HG03442 (cell line): ENCODE results near the gene TMC1.
"Not testable (repeated sequence)": the region's sequence is repeated elsewhere in the genome, so short reads cannot be mapped to it uniquely, and the experiment has no call there.

Experiments
- ATAC-seq: cut with Tn5 transposase; IDR thresholded peaks from one replicate; pipeline ENCODE4 v1.9.1; 2021; ENCODE audit warnings: mild to moderate bottlenecking, moderate library complexity; ENCODE audit not compliant: unreplicated experiment

The TMC1 gene

GRCh38 chr9:72521416-72521815 is at the start of gene TMC1:
Gene TMC1, plus strand, starts transcription at chr9:72521608. Its CDS starts 127,041 bp downstream, at chr9:72648649.
- ATAC-seq: not testable (repeated sequence)

DNA sequence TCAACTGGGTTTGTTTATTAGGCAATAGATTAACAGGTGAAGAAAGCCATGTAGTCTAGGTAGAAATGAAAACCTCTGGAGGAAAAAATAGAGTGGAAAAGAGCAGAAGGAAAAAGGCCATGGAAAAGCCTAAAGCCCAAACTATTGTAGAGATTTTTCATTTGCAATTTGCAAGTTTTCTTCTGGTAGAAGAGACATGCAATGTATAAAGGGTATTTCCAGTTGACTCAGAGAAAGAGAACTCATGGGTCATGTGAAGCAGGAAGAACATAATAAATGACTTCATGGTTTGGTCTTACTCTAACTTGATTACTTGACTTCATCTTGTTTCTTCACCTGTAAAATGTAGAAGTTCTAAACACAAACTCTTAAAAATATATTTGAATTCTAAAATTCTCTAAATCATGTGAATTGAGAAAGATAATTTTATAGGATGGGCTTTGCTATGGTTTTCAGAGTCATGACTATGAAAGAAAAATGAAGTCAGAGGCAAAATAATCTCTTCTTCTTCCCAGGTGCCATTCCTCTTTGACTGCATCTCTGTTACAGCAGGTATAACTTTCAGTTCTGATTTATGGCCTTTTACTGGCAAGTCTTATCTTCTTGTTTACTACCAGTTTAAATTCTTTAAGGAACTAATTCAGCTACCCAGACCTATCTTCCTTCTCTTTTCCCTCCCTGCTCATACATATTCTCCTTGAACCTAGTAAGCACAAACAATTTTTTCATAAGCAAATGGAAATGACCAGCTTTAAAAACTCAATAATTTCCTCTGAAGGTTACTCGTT is 47.7 kb upstream of the TMC1 start:
- peak; percentile 93 for ATAC-seq

DNA sequence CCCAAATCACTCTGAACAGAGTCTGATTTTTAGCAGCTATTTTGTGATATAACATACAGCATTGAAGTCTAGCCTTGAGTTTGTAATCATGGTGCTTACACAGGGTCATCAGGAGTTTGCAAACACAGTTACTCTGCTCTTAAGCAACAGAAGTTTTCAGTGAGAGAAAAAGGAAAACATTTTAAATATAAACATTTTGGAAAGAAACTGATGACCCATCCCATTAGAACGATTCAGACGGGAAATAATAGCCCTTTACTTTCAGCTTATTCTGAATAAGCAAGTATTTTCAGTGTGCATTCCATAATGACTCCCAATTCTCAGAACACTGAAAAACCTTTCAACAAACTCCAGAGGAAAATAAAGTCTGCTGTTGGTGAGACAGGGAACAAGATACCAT is 46.7 kb upstream of the TMC1 start:
- no peak for ATAC-seq

- ATAC-seq: no peak
These were observed 45.3 kb upstream of the TMC1 start for GRCh38 chr9:72476100-72476499.

GRCh38 chr9:72476617-72477437 is 44.6 kb upstream of the TMC1 start:
- peak; percentile 41 for ATAC-seq

DNA sequence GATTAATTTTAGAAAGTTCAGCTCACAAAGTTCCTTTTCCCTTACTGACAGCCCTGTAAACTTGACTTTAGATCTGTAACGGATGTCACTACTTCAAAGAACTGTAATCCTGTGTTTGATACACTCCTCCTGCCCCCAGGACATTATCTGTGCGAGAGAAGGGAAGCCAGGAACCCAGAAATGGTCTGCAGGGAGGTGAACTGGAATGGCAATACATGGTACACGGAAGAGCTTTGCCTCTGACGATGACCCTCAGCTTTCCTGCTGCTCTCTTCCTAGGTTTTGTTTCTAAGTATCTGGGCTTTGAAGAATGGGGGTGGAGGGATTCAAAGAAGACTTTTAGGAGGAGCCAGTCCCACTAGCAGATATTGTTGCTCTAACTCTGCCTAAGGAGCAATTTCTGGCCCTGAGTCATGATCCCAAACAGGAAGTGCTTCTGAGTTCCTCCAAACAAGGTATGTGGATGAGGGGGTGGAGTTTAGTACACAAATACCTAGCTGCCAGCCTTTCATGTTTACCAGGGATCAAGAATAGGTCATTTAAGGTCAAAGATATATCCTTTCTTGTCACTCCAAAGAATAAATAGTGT is 43.4 kb upstream of the TMC1 start:
- ATAC-seq: peak; percentile 39

- ATAC-seq: no peak
These were observed 42.4 kb upstream of the TMC1 start for GRCh38 chr9:72478966-72479365.

DNA sequence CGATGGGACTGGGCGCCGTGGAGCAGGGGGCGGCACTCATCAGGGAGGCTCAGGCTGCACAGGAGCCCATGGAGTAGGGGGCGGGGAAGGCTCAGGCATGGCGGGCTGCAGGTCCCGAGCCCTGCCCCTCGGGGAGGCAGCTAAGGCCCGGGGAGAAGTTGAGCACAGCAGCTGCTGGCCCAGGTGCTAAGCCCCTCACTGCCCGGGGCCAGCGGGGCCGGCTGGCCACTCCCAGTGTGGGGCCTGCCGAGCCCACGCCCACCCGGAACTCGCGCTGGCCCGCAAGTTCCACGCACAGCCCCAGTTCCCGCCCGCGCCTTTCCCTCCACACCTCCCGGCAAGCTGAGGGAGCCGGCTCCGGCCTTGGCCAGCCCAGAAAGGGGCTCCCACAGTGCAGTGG is 41.1 kb upstream of the TMC1 start:
- ATAC-seq: not testable (repeated sequence)

GRCh38 chr9:72480921-72481320 is 40.5 kb upstream of the TMC1 start:
- ATAC-seq: no peak

- ATAC-seq: no peak
These were observed 35.4 kb upstream of the TMC1 start for GRCh38 chr9:72485821-72486593.

DNA sequence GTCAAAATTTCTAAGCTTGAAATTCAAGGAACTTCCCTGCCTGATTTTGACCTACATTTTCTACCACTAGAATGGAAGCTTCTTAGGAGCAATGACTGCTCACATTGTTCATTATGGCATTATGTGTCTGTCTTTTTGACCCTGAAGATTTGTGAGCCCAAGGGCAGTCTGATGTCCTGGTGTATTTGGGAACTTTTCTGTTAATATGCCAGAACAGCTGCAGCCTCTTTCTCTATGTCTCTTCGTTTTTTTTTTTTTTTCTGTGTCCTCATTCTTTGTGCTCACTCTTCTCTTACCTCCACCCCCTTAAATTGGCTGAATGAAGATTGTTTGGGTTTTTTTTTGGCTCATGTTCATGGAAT is 34.8 kb upstream of the TMC1 start:
- no peak for ATAC-seq

GRCh38 chr9:72487665-72488064 is 33.7 kb upstream of the TMC1 start:
- ATAC-seq: not testable (repeated sequence)

DNA sequence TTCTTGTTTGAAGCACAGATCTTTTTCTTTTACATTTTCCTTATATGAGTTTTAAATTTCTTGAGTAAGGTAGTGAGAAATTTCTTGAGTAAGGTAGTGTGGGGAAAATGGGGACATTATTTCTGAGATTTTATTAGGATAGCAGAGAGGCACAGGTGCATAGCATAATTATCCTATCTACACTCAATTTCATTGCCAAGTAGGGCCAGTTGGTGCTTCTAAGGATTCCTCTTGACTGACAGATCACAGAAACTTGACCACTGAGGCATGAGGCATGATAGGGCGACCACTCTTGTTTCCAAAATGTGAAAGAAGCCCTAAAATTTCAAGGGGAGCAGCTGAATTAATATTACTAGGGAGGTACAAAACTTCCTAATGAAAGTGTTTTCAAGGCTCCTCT is 31.4 kb upstream of the TMC1 start:
- no peak for ATAC-seq

- ATAC-seq: no peak
These were observed 30.2 kb upstream of the TMC1 start for GRCh38 chr9:72491242-72491641.

DNA sequence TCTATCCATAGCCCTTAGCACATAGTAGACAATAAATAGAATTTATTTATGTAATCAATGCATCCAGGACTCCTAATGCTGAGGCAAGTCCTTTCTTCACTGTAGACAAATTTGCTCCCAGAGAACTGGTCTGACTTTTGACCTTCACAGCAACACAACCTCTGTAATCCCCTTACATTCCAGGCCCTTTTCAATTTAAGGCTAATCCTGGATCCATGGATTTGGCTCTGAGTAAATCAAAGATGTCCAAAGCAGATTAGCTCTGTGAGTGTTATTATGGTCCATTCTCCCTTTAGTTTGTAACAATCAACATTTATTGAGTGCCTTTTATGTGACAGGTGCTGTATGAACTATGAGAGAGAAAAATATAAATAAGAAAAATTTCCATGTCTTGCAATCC is 27.4 kb upstream of the TMC1 start:
- no peak for ATAC-seq

DNA sequence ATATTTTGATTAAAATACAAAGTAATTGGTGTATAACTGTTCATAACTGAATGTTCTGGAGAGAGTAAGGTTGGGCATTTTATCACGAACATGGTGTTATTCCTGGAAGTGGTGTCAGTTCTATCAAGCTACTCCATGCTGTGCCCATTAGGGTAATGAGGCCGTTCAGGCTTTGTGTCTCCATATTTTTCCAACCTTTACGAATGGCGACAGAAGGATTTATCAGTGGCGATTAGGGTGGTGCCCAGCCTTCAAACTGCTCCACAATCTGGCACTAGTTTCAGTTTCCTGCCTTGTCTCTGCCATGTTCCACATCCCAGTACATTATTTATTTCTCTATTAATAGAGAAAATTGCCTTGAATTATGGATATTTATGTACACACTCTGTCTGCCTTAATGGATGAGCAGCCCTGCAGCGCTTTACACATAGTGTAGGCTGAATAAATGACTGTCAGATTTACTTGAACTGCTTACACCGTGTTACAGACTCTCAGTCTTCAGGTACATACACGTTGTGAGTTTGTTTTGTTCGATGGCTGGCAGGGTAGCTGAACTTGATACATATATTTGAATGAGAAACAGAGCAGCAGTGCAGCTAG is 23.9 kb upstream of the TMC1 start:
- ATAC-seq: no peak

- no peak for ATAC-seq
These were observed 14.8 kb upstream of the TMC1 start for GRCh38 chr9:72506615-72507014.

GRCh38 chr9:72509053-72509452 is 12.4 kb upstream of the TMC1 start:
- ATAC-seq: peak; percentile 28

DNA sequence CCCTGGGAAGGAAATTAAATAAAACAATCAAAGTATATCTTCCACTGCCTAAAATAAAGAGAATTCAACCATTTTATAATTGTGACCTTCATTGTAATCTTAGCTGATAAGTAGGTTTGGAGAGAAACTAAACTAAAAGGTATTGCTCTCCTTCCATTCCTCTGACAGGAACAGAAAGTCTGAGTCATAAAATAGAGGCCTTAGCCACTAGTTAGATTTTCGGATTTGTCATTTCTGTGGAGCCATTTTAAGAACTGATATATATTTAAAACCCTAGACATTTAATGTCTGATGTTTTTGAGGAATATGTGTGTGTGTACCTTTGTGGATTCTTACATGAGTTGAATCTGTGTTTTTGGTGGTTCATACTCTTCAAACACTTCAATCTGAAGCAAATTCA is 11.8 kb upstream of the TMC1 start:
- peak; percentile 95 for ATAC-seq

- ATAC-seq: not testable (repeated sequence)
These were observed 397 bp upstream of the TMC1 start for GRCh38 chr9:72521011-72521410.
